Ectodermal cell (in vitro differentiated cells): ENCODE data around the gene SMYD5.

ENCODE experiments used
- H3K27ac ChIP-seq: 2 replicates; pipeline ENCODE4 v1.7.0; 2013; ENCODE audit warnings: mild to moderate bottlenecking, low read depth, low read length; ENCODE audit not compliant: insufficient read depth, poor library complexity, severe bottlenecking
- H3K27me3 ChIP-seq: 2 replicates; pipeline ENCODE4 v1.7.0; 2013; ENCODE audit warnings: mild to moderate bottlenecking, low read length; ENCODE audit not compliant: insufficient read depth, control insufficient read depth, poor library complexity, severe bottlenecking
- H3K36me3 ChIP-seq: one replicate; pipeline ENCODE4 v1.7.0; 2013; ENCODE audit warnings: low read length; ENCODE audit not compliant: control insufficient read depth, insufficient read depth
- H3K4me1 ChIP-seq: one replicate; pipeline ENCODE4 v1.7.0; 2013; ENCODE audit warnings: low read length; ENCODE audit not compliant: control insufficient read depth, insufficient read depth
- H3K4me3 ChIP-seq: 2 replicates; pipeline ENCODE4 v1.7.0; 2013; ENCODE audit warnings: low read depth, low read length, control low read depth; ENCODE audit not compliant: insufficient read depth
- H3K9me3 ChIP-seq: 2 replicates; pipeline ENCODE4 v1.7.0; 2013; ENCODE audit warnings: mild to moderate bottlenecking, low read length, moderate library complexity; ENCODE audit not compliant: control insufficient read depth
- WGBS, 2 experiments: methylation state at CpG; one replicate each; pipeline ENCODE4 v1.1.7; 2013; ENCODE audit warnings: missing lambda C conversion rate in 2 of 2; 5-methylcytosine and 5-hydroxymethylcytosine counted together

SMYD5 gene

GRCh38 chr2:73267008-73267407 is 53.0 kb downstream of the SMYD5 start:
- no peaks in the 10 kb centered on the region for H3K4me1 ChIP-seq
- H3K27ac ChIP-seq = no peak overlapping the region
- WGBS, 2 experiments = 94 to 96% methylated on average over 4 of the region's 4 CpGs
- H3K9me3 ChIP-seq = no peaks in the 10 kb centered on the region
- no peak overlapping the region for H3K4me3 ChIP-seq
- H3K36me3 ChIP-seq = no peaks in the 10 kb centered on the region
- peaks cover 51% of the 10 kb centered on the region for H3K27me3 ChIP-seq

- Histone ChIP-seq H3K27ac (no peak overlapping the region), H3K9me3 (no peaks in the 10 kb centered on the region), H3K27me3 (peaks cover 51% of the 10 kb centered on the region), H3K4me1 (peaks cover 4% of the 10 kb centered on the region), H3K4me3 (peak overlapping the region; percentile 32), H3K36me3 (no peaks in the 10 kb centered on the region)
- 35 to 36% methylated on average over 14 of the region's 14 CpGs for WGBS, 2 experiments
Observed at GRCh38 chr2:73268366-73268829, 54.4 kb downstream of the SMYD5 start.

GRCh38 chr2:73268830-73269685 is 55.0 kb downstream of the SMYD5 start:
- WGBS, 2 experiments = 2% methylated on average over 113 of the region's 113 CpGs
- Histone ChIP-seq H3K27ac (no peak overlapping the region), H3K27me3 (peaks cover 51% of the 10 kb centered on the region), H3K9me3 (no peaks in the 10 kb centered on the region), H3K4me3 (peak overlapping the region; percentile 32), H3K36me3 (no peaks in the 10 kb centered on the region), H3K4me1 (peaks cover 4% of the 10 kb centered on the region)

- Histone ChIP-seq H3K4me1 (peaks cover 4% of the 10 kb centered on the region), H3K27ac (no peak overlapping the region), H3K27me3 (peaks cover 51% of the 10 kb centered on the region), H3K36me3 (no peaks in the 10 kb centered on the region), H3K9me3 (no peaks in the 10 kb centered on the region), H3K4me3 (peak overlapping the region; percentile 32)
- 24 to 27% methylated on average over 21 to 22 of the region's 22 CpGs for WGBS, 2 experiments
Observed at GRCh38 chr2:73269686-73270465, 55.8 kb downstream of the SMYD5 start.

GRCh38 chr2:73272270-73272669 is 58.2 kb downstream of the SMYD5 start:
- Histone ChIP-seq H3K4me1 (peaks cover 4% of the 10 kb centered on the region), H3K4me3 (no peak overlapping the region), H3K36me3 (no peaks in the 10 kb centered on the region), H3K27me3 (peaks cover 42% of the 10 kb centered on the region), H3K9me3 (no peaks in the 10 kb centered on the region), H3K27ac (no peak overlapping the region)
- 45% methylated on average over 1 of the region's 1 CpG for WGBS, 2 experiments
